Adipose tissue (tissue), 3 donors: Measurements from ENCODE around the gene LRP6. TPM values are rescaled to one million over a fixed set of nuclear protein-coding genes. Genes with fewer than 3 reads are reported as not detected.

Experiments used
- H3K27ac ChIP-seq: one replicate; pipeline ENCODE4 v1.5.1; 2013; ENCODE audit warnings: low read depth, low read length
- WGBS, 3 donors: extraction: QIAGEN DNeasy Blood & Tissue Kit; methylation state at CpG; one replicate each; pipeline ENCODE4 v1.1.7; 2013; 5-methylcytosine and 5-hydroxymethylcytosine counted together
- polyA plus RNA-seq, 3 donors: library from polyadenylated mRNA; stranded (reverse); fragments of 200-250 nt; gene quantifications; one replicate each; pipeline ENCODE4 v1.2.3, GENCODE V29; 2013
- donor health status: healthy with polysubstance abuse.
- donor health status: Bipolar disorder and iron deficiency.
- donor health status: healthy.

Gene LRP6
- polyA plus RNA-seq, 3 donors, result 5.2 to 9.0 (median 5.2) TPM

DNA sequence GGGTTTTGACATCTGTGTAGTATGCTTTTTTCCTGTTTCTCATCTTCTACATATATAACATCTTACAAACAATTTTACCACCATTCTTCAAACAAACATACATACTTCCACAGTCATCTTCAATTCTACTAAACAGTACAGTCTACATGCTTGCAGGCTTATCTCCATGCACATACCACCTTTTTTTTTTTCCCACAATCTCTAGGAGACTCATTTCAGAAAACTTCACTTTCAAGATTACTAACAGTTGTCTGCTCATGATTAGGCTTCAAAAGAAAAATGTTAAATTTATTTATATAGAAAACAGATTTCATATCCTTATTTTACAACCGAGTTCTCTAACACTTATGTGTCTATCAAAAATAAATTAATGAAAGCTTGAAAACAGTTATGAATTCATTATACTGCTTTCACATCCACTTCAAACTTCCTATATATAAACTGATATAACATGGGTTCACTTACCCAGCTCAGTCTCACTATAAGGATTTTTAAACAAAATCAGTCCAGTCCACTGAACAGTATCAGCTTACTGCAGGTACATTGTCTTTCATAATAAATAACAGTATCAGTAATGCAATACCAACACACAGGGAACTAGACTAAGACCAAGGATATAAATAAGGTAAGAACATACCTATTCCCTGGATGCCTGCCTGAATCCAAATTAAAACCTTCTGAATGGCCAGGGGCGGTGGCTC, 42.5 kb downstream of the LRP6 start:
- WGBS, 3 donors, result 76 to 92% (median 87%) methylated on average over 2 of the region's 2 CpGs
- H3K27ac ChIP-seq, result no peak overlapping the region

DNA sequence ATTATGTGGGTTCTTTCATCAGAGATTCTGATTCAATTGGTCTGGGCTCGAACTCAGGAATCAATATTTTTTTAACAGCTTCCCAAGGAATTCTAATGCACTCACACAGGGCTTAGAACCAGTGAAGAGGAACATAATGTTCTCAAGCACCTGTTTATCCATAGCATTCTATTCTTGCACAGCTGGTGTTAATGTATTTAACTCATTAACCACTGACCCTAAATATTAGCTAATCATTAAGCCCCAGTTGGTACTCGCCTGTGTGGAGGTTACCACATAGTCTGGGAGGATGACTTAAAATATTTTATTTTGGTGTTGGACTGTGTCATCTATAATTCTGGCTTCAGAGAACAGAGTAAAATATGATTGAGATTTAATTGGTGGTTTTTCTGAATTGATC, 45.3 kb downstream of the LRP6 start:
- 48 to 85% (median 78%) methylated on average over 2 of the region's 2 CpGs for WGBS, 3 donors
- no peak overlapping the region for H3K27ac ChIP-seq

DNA sequence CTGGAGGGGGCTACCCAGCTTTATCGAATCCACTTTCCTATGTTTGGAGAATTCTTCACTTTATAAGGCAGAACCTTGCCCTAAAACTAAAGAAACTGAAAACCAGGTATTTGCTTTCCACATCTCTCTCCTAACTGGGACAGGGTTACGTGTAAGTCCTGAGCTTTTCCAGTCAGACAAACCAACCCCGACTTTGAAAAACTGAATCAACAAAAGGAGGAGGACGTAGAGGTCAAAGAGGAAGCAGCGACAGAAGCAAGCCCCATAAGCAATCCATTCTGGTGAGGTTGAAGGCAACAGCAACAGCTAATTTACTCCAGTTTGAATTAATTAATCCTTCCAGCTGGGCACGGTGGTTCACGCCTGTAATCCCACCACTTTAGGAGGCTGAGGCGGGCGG, 47.2 kb downstream of the LRP6 start:
- WGBS, 3 donors, result 86 to 93% (median 89%) methylated on average over 9 of the region's 9 CpGs
- no peak overlapping the region for H3K27ac ChIP-seq

DNA sequence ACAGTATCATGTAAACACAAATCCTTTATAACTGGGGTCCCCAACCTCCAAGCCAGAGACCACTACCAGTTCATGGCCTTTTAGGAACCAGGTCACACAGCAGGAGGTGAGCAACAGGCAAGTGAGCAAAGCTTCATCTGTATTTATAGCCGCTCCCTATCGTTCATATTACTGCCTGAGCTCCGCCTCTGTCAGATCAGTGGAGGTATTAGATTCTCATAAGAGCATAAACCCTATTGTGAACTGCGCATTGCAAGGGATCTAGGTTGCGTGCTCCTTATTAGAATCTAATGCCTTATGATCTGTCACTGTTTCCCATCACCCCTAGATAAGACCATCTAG, 49.9 kb downstream of the LRP6 start:
- H3K27ac ChIP-seq, result no peak overlapping the region
- 83 to 89% (median 87%) methylated on average over 5 of the region's 5 CpGs for WGBS, 3 donors

DNA sequence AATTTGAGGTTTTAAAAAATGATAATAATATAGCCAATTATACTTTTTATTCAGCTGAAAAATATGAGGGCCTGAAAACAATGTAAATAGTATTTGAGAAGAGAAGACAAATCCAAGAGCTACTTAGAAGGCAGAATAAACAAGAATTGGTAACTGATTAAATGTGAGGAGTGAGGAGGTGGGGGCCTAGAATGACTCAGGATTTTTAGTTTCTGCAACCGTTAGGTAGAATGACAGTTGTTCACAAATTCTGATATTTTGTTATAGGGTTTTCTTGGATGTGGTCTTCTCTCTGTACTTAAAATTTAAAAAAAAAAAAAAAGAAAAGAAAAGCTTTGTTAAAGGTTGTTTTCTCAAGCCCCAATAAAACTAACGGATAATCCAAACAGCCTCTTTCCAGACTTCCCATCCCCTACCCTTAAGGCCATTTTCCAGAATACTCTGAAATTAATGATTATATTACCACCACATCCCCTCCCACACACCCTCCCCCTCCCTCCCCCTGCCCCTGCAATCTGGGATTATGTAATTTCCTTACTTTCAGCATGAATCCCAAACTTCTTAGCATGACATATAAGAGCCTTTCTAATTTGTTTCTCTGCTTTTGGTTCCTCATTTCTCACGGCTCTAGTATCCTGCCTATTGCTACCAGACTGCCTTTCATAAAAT, 50.4 kb downstream of the LRP6 start:
- WGBS, 3 donors, result 33 to 42% (median 34%) methylated on average over 3 of the region's 3 CpGs
- no peak overlapping the region for H3K27ac ChIP-seq

DNA sequence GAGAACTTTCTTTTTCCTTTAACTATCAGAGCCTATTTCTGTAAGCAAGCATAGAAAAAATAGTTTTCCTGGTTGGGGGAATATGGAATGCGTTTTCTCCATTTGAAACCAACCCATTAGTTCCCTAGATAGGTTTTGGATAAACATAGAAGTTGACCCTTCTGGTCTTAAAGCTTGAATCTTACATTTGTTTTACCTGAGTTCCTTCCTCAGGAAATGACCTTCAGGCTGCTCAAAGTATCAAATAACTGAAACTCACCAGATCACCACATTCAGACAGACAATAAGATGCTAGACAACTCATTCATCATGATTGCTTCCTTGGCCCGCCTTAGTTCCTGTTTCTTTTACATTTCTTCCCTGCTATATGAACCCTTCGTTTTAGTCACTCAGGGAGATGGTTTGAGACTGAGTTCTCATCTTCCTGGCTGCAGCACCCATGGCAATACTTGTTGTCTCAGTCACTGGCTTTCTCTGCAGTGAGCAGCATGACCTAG, 52.2 kb downstream of the LRP6 start:
- H3K27ac ChIP-seq, result no peak overlapping the region
- 40 to 48% (median 40%) methylated on average over 3 of the region's 3 CpGs for WGBS, 3 donors

DNA sequence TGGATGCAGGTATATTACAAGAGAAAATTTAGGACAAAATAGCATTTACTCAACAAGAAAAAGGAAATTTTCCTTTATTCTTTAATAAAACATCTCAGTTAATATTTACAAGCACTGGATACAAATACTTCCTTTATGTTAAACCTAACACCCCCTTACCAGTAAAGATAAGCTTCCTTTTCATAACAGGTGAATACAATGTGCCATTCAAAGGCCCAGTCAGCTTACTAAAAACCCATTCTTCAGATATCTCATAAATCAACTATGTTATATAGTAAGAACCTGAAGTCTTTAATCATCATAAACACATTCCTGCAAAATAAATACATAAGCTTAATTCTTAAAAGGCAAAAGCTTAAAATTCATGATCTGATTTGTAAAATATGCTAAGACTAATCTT, 52.6 kb downstream of the LRP6 start:
- H3K27ac ChIP-seq, result no peak overlapping the region

DNA sequence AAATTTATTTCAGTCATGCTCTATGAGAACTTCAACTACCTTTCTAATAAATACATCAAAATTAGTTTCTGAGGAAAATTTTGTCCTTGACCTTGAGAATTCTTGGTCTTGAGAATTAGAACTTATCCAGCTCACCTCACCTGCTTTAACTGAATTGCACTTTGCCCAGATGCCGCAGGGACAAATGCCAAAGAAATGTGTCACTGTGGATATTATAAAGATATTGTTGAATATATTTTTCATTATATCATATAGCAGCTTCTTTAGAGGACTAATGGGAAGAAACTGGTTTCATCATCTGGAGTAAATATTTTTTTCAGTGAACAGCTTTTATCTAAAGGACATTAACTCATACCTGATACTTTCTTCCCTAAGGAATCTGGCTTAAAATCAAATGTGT, 54.1 kb downstream of the LRP6 start:
- H3K27ac ChIP-seq, result no peak overlapping the region
- 36 to 94% (median 92%) methylated on average over 1 of the region's 1 CpG for WGBS, 3 donors

DNA sequence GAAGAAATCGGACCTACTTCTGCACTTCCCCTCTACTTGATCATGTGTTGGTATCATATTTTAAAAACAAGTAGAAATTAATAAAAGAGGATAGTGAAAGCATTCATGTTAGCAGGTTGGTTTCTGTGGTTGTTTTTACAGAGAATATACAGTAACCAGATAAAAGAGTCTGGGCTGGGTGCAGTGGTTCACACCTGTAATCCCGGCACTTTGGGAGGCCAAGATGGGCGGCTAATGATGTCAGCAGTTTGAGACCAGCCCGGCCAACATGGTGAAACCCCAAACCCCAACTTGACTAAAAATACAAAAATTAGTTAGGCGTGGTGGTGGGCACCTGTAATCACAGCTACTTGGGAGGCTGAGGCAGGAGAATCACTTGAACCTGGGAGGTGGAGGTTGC, 55.9 kb downstream of the LRP6 start:
- no peak overlapping the region for H3K27ac ChIP-seq
- WGBS, 3 donors, result 92 to 94% (median 93%) methylated on average over 5 of the region's 5 CpGs

DNA sequence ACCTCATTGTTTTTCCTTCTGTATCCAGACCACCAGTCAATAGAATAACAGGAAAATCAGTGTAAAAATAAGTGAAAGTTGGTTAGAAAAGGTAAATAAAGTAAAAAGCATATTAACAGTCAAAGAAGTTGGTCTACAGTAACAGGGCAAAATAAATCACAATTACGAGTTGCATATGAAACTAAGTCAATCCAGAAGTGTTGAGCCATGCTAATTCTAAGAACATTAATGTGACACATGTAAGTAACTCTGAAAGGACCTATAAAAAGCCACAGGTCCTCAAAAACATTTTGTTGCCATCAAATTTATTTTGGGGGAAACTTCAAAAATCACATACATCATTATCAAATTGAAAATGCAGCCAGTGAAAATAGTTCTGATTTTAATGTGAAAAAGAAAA, 56.4 kb downstream of the LRP6 start:
- 84 to 95% (median 93%) methylated on average over 1 of the region's 1 CpG for WGBS, 3 donors

DNA sequence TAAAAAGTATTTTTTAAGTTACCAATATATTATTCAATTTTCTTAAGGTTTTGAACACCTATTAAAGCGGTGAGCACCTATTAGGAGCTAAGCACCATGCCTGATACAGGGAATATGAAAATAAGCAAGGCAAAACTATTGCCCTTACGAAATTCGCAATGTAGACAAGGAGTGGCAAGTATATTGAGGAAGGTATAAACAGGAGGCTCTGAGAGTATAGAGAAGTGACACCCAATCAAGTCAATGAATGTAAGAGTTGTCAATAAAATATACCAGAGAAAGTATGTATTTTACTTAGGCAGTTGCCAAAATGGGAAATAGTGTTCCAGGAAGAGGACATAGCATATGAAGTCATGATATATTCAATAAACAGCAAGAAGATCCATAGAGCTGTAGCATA, 57.2 kb downstream of the LRP6 start:
- 95 to 99% (median 96%) methylated on average over 3 of the region's 3 CpGs for WGBS, 3 donors
- H3K27ac ChIP-seq, result no peak overlapping the region

More for the DNA sequence above, 56.4 kb downstream of the LRP6 start:
- H3K27ac ChIP-seq, result no peak overlapping the region

DNA sequence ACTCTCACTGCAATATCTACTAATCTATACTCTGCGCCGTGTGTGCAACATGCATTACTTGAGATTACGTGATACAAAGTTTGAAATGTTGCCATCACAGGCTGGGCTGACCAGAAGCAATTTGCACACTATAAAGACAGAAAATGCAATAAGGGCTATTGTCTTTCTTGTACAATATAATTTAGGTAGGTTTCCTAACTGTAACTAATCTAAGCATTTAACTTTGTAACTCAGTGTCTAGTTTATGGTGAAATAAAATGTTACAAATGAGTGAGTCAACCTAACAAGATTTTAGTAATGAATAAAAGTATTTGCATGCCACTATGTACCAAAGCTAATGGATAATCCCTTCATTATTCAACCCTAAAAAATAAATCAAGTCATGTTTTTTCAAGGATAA, 57.8 kb downstream of the LRP6 start:
- WGBS, 3 donors, result 43 to 90% (median 89%) methylated on average over 3 of the region's 3 CpGs

DNA sequence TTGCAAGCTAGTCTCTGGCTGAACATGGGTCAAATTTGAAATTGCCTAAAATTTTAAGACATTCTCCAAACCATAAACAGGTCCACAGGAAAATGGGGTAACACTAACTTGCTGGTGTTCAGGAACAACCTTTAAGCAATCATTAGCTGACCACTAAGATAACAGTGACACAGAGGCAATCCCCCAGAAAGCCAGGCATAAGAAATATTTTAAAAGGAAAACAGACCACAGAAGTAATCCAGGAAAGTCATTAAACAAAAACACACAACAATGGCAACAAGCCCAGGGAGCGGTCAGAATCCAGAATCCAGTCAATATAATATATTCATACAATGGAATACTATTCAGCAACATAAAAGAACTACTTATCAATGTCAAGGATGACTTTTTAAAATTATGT, 59.1 kb downstream of the LRP6 start:
- no peak overlapping the region for H3K27ac ChIP-seq
- 97 to 98% (median 98%) methylated on average over 1 of the region's 1 CpG for WGBS, 3 donors

More for the DNA sequence above, 57.8 kb downstream of the LRP6 start:
- no peak overlapping the region for H3K27ac ChIP-seq

DNA sequence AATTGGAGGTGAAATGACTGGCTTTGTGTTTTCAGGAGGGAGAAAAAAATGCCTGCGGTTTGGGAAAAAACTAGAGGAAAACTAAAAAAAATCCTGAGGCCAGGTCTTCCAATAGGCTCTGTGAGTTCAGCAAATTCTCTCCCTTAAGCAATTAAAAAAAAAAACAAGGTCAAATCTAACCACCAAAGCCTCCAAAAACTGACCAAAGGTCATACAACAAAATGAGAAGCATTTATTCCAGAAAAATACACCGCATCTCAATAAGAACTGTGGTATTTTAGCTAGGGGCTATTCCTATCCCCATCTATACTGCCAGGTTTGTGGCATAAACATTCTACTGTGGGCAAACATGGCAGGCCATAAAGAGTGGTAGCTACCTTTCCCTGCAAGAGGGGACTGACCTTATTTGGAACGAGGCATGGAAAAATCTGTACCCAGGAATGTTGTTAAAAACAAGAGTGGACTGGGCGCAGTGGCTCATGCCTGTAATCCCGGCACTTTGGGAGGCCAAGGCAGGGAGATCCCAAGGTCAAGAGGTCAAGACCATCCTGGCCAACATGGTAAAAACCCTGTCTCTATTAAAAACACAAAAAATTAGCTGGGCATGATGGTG, 60.0 kb downstream of the LRP6 start:
- H3K27ac ChIP-seq, result no peak overlapping the region
- 89 to 94% (median 92%) methylated on average over 5 of the region's 5 CpGs for WGBS, 3 donors

DNA sequence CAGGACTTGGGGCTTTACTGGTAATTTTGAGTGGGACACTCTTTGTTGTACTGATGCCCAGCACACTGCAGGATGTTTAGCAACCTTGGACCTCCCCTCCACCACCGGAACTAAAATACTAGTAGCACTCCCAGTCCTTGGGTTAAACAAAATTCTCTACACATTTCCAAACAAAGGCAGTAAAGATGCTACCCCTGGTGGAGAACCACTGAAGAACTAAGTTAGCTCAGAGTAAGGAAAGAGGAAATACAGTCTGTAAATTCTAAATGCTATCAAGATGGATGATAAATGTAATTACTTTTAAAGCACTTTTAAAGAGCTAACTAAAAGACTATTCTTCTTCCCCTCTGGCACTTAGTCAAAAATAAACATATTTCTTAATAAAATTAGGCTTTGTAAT, 64.1 kb downstream of the LRP6 start:
- no peak overlapping the region for H3K27ac ChIP-seq
- 64 to 79% (median 70%) methylated on average over 1 of the region's 1 CpG for WGBS, 3 donors

DNA sequence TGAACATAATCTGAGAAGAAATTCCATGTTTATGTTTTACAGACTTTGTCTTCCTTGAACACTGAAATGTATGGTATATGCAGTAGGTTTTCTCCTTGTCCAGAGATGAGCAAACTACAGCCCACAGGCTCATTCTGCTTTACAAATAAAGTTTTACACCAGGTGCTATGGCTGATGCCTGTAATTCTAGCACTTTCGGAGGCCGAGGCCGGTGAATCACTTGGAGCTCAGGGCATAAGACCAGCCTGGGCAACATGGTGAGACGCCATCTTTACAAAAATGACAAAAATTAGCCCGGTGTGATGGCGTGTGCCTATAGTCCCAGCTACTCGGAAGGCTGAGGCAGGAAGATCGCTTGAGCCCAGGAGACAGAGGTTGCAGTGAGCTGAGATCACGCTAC, 64.7 kb downstream of the LRP6 start:
- WGBS, 3 donors, result 90 to 99% (median 99%) methylated on average over 9 of the region's 9 CpGs
- no peak overlapping the region for H3K27ac ChIP-seq

DNA sequence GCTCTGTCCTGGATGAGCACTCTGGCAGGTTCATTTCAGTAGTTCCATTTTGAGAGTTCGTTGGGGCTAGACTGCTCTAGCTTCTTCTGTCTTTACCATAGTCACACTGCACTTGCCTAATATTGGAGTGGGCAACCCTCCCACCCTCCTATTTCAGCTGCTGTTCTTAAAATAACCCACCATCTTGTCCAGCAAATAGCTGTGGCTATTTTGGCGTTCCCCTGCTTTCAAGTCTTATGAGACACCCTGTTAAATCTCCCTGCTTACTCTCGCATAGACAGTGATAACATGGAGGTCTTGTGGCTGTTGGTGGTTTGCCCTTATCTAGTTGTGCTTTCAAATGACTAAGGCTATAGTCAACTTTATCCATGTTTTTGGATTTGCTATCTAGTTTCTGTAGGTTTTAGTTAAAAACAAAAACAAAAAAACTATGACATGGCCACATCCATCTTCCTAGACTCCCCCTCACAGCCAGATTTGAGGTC, 65.5 kb downstream of the LRP6 start:
- no peak overlapping the region for H3K27ac ChIP-seq
- 79 to 95% (median 87%) methylated on average over 3 of the region's 3 CpGs for WGBS, 3 donors

DNA sequence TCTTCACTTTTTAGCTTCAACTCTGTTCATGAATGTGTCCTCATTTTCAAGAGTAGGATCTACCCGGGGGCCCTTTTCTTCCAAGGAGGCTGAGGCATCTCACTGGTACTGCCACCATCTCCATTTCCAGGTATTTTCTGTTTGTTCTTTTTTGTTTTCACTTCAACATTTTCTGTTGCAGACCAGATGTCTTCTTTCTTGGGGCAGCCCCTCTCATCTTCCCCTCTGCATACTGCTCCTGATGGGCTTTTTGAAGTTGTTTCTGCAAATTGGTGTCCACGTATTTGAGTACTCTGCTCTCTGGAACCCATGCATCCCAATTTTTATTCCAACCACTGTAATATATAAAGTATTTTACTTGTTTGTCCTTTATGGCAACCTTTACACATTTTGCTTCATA, 66.5 kb downstream of the LRP6 start:
- H3K27ac ChIP-seq, result no peak overlapping the region
- WGBS, 3 donors, result 95 to 98% (median 97%) methylated on average over 2 of the region's 2 CpGs

DNA sequence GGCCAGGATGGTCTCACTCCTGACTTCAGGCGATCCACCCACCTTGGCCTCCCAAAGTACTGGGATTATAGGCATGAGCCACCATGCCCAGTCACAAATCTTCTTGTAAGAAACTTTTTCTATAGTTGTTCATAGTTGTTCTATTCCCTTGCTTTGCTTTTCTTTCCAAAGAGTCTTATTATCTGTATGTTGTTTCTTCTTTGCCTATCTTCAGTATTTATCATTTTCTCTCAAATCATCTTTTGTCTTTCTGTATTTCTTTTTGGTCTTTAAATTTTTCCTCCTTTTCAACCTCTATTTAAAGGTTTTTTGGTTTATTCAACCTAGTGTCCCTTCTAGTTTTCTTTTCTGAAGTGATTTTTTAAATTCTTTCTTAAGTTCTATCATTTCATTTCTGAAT, 68.7 kb downstream of the LRP6 start:
- 97 to 100% (median 100%) methylated on average over 1 of the region's 1 CpG for WGBS, 3 donors
- H3K27ac ChIP-seq, result no peak overlapping the region

DNA sequence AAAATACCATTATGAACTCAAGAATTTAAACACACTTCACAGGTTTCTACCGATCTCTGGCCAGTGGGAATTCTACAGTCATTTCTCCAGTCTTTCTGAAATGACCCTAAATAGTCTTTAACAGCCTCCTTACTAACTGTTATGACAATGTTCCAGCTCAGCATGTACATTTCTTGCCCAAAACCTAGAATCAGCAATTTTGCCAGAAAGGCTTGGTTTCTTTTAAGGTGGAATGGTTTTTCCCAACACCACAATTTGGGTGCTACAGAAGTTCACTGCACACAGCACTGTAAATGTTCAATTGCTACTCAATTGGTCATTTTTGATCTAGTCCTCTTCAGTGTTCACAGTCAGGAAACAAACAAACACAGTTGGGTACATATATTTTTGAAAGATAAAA, 69.7 kb downstream of the LRP6 start:
- H3K27ac ChIP-seq, result no peak overlapping the region
- 39 to 51% (median 41%) methylated on average over 1 of the region's 1 CpG for WGBS, 3 donors
